Activated naive CD8-positive, alpha-beta T cell treated with anti-CD3 and anti-CD28 coated beads, Interleukin-2, amount 50 U/mL, for 16 hours (primary cell): ENCODE data around the gene SPATA2.
"Not testable (repeated sequence)": the region's sequence is repeated elsewhere in the genome, so short reads cannot be mapped to it uniquely, and the experiment has no call there.

ENCODE experiments used
- DNase-seq: peaks from one replicate; pipeline ENCODE4 v3.0.0-alpha.2; 2020; ENCODE audit warnings: low read depth, low spot score

SPATA2 gene

GRCh38 chr20:49904440-49905214 lies 10.7 kb downstream of the SPATA2 start:
- no peak for DNase-seq

DNA sequence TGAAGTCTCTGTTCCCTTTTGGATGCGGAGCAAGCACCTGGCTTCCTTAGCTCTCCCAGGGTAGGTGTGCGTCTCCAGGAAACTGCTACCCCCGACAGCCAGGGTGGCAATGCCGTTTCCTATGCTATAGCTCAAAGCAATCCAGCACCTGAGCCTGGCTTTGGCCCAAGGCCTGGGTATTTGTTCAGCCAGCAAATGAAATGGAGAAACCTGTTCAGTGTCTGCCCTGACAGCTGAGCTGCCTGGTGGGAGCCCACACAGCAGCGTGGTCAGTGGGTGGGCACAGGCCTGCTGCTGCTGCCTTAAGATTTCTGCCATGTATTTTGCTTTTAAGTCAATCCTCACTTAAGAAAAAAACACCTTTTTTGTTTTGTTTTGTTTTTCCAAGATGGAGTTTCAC lies 13.7 kb downstream of the SPATA2 start:
- DNase-seq, result no peak

DNA sequence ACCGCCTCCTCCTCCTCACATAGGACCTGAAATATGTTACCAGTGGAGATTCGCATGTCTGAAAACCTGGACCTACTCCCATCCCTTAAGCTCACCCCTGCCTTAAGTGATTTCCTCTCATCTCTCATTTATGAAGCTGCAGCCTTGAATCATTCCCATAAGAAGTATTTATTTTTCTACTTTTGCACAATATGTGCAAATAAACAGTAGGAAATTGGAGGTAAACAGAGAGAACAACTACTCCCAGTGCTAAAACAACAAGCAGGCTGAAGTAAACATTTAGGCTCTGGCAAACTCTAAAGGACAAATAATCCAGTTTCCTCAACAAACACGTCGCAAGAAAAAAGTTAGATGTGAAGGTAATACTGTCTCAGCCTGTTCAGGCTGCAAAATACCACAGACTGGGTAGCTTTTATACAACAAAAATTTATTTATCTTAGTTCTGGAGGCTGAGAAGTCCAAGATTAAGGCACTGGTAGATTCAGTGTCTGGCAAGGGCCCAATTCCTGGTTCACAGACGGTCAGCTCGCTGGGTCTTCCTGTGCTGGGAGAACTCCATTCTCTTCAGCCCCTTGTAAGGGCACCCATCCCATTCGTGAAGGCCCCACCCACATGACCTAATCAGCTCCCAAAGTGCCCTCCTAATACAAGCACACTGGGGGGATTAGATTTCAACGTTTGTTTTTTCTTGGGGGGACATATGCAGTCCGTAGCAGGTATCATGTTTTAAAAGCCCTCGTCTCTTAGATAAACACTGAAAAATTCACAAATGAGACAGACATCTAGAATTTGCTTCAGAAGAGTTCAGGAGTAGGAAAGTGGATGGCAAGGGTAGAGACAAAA lies 15.6 kb downstream of the SPATA2 start:
- DNase-seq, result no peak

GRCh38 chr20:49896204-49896603 lies 19.1 kb downstream of the SPATA2 start:
- DNase-seq, result no peak

- not testable (repeated sequence) for DNase-seq
These were observed 19.7 kb downstream of the SPATA2 start for GRCh38 chr20:49895474-49896093.

DNA sequence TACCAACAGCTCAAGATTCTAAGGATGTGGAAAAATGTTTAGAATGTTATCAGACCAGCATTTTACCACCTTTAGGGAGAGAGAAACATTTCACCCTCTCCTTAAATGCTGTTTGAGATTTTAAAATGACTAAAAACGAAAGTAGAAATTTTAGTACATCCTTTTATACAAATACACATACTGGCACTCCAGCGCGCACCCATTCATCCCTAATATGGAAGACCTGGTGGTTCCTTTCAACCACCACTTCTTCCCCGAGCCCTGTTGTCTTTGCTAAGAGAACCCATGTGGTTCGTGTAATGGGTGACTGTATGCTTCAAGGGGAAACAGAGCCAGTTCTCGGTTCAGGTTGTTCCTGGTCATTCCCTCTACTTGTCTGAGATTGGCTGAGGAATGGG lies 21.3 kb downstream of the SPATA2 start:
- DNase-seq, result no peak

GRCh38 chr20:49893242-49894072 lies 21.9 kb downstream of the SPATA2 start:
- DNase-seq, result no peak

DNA sequence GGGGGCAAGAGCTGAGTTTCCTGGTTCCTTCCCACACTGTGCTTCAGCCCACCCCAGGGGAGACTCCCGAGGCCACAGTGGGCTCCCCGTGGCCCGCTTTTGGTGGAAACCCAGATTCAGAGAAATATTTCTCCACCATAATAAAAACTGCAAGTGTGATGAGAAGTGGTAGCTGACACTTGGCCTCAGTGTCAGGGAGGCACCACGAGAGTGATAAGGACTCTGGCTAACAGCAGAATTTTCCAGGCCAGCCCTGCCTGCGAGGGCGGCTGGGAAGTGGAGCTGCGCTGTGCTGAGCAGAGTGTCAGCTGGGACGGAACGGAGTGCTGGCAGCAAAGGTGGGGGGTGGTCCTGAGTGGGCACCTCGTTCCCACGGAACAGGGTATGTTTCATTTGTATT lies 22.5 kb downstream of the SPATA2 start:
- no peak for DNase-seq

- no peak for DNase-seq
These were observed 23.1 kb downstream of the SPATA2 start for GRCh38 chr20:49892260-49892659.

DNA sequence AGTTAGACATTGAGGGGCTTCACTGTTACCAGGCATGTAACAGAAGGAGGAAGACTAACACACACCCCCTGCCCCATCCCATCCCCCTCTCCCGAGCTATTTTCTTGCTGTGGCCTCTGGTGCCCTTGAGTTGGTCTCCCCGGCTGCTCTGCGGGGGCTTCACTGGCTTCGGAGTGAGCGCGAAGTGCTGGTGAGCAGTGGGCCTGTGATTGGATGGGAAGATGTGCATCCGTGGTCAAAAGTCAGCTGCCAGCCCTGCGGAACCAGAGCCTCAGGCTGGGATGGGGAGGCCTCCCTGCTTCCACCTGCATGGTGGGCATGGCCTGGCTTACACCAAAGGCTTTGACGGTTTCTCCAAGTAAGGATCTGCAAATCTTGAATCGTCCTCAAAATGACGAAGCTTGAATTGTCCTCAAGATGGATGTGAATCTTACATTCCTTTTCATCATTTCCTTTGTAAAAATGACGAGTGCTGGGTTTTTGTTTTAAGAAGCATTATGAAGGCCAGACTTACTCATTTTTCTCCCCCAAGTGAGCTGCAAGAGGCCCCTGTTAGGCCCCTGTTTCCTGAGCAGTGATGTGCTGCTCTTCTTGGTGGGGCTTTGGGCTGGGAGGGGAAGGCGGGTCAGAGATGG lies 23.7 kb downstream of the SPATA2 start:
- DNase-seq, result no peak

GRCh38 chr20:49890471-49891361 lies 24.6 kb downstream of the SPATA2 start:
- DNase-seq, result no peak

DNA sequence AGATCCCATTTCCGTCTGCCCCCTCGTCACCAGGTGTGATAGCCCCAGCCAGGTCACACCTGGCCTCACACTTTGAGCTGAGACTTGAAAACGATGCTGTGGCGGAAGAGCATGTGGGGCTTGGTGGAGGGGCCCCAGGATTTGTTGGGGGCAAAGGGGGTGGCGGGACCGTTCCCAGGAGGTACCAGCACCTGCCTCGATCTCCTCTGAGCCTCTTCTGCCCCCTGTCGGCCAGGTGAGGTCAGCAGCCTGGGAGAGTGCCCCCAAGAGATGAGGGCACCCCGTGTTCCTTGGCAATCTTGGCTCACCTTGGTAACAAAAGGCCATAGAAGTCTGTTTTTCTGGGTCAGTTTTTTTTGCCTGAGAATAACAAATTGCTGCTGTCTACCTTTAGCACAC lies 25.4 kb downstream of the SPATA2 start:
- no peak for DNase-seq

GRCh38 chr20:49889001-49889934 lies 26.1 kb downstream of the SPATA2 start:
- DNase-seq, result no peak

- DNase-seq, result peak; percentile 19
These were observed 26.9 kb downstream of the SPATA2 start for GRCh38 chr20:49888212-49889000.

- no peak for DNase-seq
These were observed 27.8 kb downstream of the SPATA2 start for GRCh38 chr20:49887251-49888211.

- DNase-seq, result no peak
These were observed 28.6 kb downstream of the SPATA2 start for GRCh38 chr20:49886571-49887213.
